IPS DF 4.7 (cell line): Measurements from ENCODE around the gene RSF1.
"Not testable (repeated sequence)": the region's sequence is repeated elsewhere in the genome, so short reads cannot be mapped to it uniquely, and the experiment has no call there.

ENCODE experiments used
- DNase-seq: peaks from one replicate; pipeline ENCODE4 v3.0.0-alpha.2; 2013; ENCODE audit warnings: low spot score; ENCODE audit errors: extremely low read depth

The RSF1 gene

GRCh38 chr11:77695417-77695816 lies 125.1 kb downstream of the RSF1 start:
- no peak for DNase-seq

- no peak for DNase-seq
Observed at GRCh38 chr11:77690649-77691048, 129.9 kb downstream of the RSF1 start.

GRCh38 chr11:77687088-77687487 lies 133.4 kb downstream of the RSF1 start:
- DNase-seq, result no peak

GRCh38 chr11:77677138-77677537 lies 143.4 kb downstream of the RSF1 start:
- DNase-seq, result no peak

- no peak for DNase-seq
Observed at GRCh38 chr11:77672264-77672663, 148.3 kb downstream of the RSF1 start.

- no peak for DNase-seq
Observed at GRCh38 chr11:77669848-77670511, 150.5 kb downstream of the RSF1 start.

- no peak for DNase-seq
Observed at GRCh38 chr11:77668760-77669159, 151.8 kb downstream of the RSF1 start.

GRCh38 chr11:77665240-77665965 lies 155.1 kb downstream of the RSF1 start:
- DNase-seq, result no peak

- no peak for DNase-seq
Observed at GRCh38 chr11:77661670-77662069, 158.9 kb downstream of the RSF1 start.

- no peak for DNase-seq
Observed at GRCh38 chr11:77660947-77661346, 159.6 kb downstream of the RSF1 start.

GRCh38 chr11:77658213-77659013 lies 162.1 kb downstream of the RSF1 start:
- DNase-seq, result no peak

GRCh38 chr11:77656362-77656761 lies 164.2 kb downstream of the RSF1 start:
- DNase-seq, result peak; percentile 7

- no peak for DNase-seq
Observed at GRCh38 chr11:77654770-77655434, 165.6 kb downstream of the RSF1 start.

- DNase-seq, result no peak
Observed at GRCh38 chr11:77650123-77650522, 170.4 kb downstream of the RSF1 start.

GRCh38 chr11:77647654-77648305 lies 172.7 kb downstream of the RSF1 start:
- DNase-seq, result no peak

- DNase-seq, result no peak
Observed at GRCh38 chr11:77644887-77645286, 175.6 kb downstream of the RSF1 start.

- DNase-seq, result no peak
Observed at GRCh38 chr11:77642228-77642627, 178.3 kb downstream of the RSF1 start.

- DNase-seq, result peak; percentile 58
Observed at GRCh38 chr11:77637345-77638165, 183.0 kb downstream of the RSF1 start, which contains the start of gene CLNS1A. CLNS1A (minus strand) TSS chr11:77637794; CDS start chr11:77637714, 80 bp downstream.

- DNase-seq, result no peak
Observed at GRCh38 chr11:77636731-77637344, 183.7 kb downstream of the RSF1 start.

- DNase-seq, result not testable (repeated sequence)
Observed at GRCh38 chr11:77633926-77634325, 186.6 kb downstream of the RSF1 start.
